Stimulated activated CD8-positive, alpha-beta memory T cell treated with anti-CD3 and anti-CD28 coated beads, Interleukin-4, amount 100 ng/mL, for 48 hours (primary cell): ENCODE measurements around the gene DAPP1.

Experiments used
- DNase-seq: peaks from one replicate; pipeline ENCODE4 v3.0.0-alpha.2; 2020

DAPP1 gene

GRCh38 chr4:99857307-99857706, 40.7 kb downstream of the DAPP1 start:
- no peak for DNase-seq

GRCh38 chr4:99859618-99860017, 43.0 kb downstream of the DAPP1 start:
- no peak for DNase-seq

GRCh38 chr4:99860521-99860920, 43.9 kb downstream of the DAPP1 start:
- no peak for DNase-seq

GRCh38 chr4:99861120-99861905, 44.7 kb downstream of the DAPP1 start:
- DNase-seq = no peak

GRCh38 chr4:99863804-99864203, 47.2 kb downstream of the DAPP1 start:
- no peak for DNase-seq

- peak; percentile 43 for DNase-seq
Observed at GRCh38 chr4:99868126-99868596, 51.5 kb downstream of the DAPP1 start.

- DNase-seq = no peak
Observed at GRCh38 chr4:99872570-99872969, 55.9 kb downstream of the DAPP1 start.

- no peak for DNase-seq
Observed at GRCh38 chr4:99875071-99875470, 58.4 kb downstream of the DAPP1 start.

- DNase-seq = no peak
Observed at GRCh38 chr4:99876946-99877345, 60.3 kb downstream of the DAPP1 start.

GRCh38 chr4:99878604-99879003, 62.0 kb downstream of the DAPP1 start:
- DNase-seq = no peak

GRCh38 chr4:99879458-99879857, 62.8 kb downstream of the DAPP1 start:
- DNase-seq = no peak

- DNase-seq = no peak
Observed at GRCh38 chr4:99885063-99885664, 68.5 kb downstream of the DAPP1 start.

GRCh38 chr4:99885687-99886086, 69.1 kb downstream of the DAPP1 start:
- DNase-seq = no peak

- no peak for DNase-seq
Observed at GRCh38 chr4:99886146-99886545, 69.5 kb downstream of the DAPP1 start.

- no peak for DNase-seq
Observed at GRCh38 chr4:99887837-99888236, 71.2 kb downstream of the DAPP1 start.

GRCh38 chr4:99891351-99891750, 74.7 kb downstream of the DAPP1 start:
- DNase-seq = no peak

- no peak for DNase-seq
Observed at GRCh38 chr4:99893029-99893428, 76.4 kb downstream of the DAPP1 start.

GRCh38 chr4:99893839-99894160, 77.2 kb downstream of the DAPP1 start:
- DNase-seq = no peak

GRCh38 chr4:99894161-99894997, 77.8 kb downstream of the DAPP1 start, which contains the start of gene LAMTOR3:
TSS of gene LAMTOR3 (minus strand) at chr4:99894427. CDS start at chr4:99893963, 464 bp downstream.
- peak; percentile 88 for DNase-seq

- no peak for DNase-seq
Observed at GRCh38 chr4:99894998-99895397, 78.4 kb downstream of the DAPP1 start.

- DNase-seq = no peak
Observed at GRCh38 chr4:99915449-99915848, 98.8 kb downstream of the DAPP1 start.

- DNase-seq = no peak
Observed at GRCh38 chr4:99917575-99917974, 100.9 kb downstream of the DAPP1 start.

GRCh38 chr4:99918656-99919055, 102.0 kb downstream of the DAPP1 start:
- no peak for DNase-seq
